Type B pancreatic cell (in vitro differentiated cells): ENCODE results near the gene SCN11A. TPM values are rescaled to one million over a fixed set of nuclear protein-coding genes. Genes with fewer than 3 reads are reported as not detected.

Experiments used
- DNase-seq: peaks from one replicate; pipeline ENCODE4 v3.0.0; 2021; ENCODE audit warnings: mixed read lengths; ENCODE audit not compliant: unreplicated experiment; ENCODE audit errors: extremely low spot score
- H3K27ac Mint-ChIP-seq: 2 replicates; pipeline ENCODE4 v1.8.0; 2021; ENCODE audit warnings: mild to moderate bottlenecking, mixed read lengths
- H3K27me3 Mint-ChIP-seq: 2 replicates; pipeline ENCODE4 v1.8.0; 2021; ENCODE audit warnings: mixed read lengths
- H3K36me3 Mint-ChIP-seq: 2 replicates; pipeline ENCODE4 v1.8.0; 2021; ENCODE audit warnings: mixed read lengths
- H3K4me1 Mint-ChIP-seq: one replicate; pipeline ENCODE4 v1.8.0; 2021; ENCODE audit warnings: mixed read lengths; ENCODE audit not compliant: unreplicated experiment
- H3K4me3 Mint-ChIP-seq: 2 replicates; pipeline ENCODE4 v1.8.0; 2021; ENCODE audit warnings: mild to moderate bottlenecking, mixed read lengths
- H3K9me3 Mint-ChIP-seq: 2 replicates; pipeline ENCODE4 v1.8.0; 2021; ENCODE audit warnings: mixed read lengths
- CTCF ChIP-seq: fragments of 200-600 bp; sonication (generic); conservative IDR thresholded peaks from 2 replicates; pipeline ENCODE4 v1.5.0; 2021; ENCODE audit warnings: antibody characterized with exemption, mild to moderate bottlenecking
- total RNA-seq: library from RNA; stranded (reverse); gene quantifications from 2 replicates; pipeline ENCODE4 v1.2.1, GENCODE V29; 2021; ENCODE audit warnings: low replicate concordance

The SCN11A gene
- total RNA-seq, 1 donor from 2014 or later: 1.4 TPM

- peaks cover 40% of the 10 kb centered on the region for H3K36me3 Mint-ChIP-seq
- H3K9me3 Mint-ChIP-seq: no peaks in the 10 kb centered on the region
- TF ChIP-seq CTCF: no peak
- H3K27ac Mint-ChIP-seq: no peak overlapping the region
- H3K4me1 Mint-ChIP-seq: no peaks in the 10 kb centered on the region
- H3K4me3 Mint-ChIP-seq: no peak overlapping the region
- H3K27me3 Mint-ChIP-seq: no peaks in the 10 kb centered on the region
- no peak for DNase-seq
These were observed 28.3 kb upstream of the SCN11A start for GRCh38 chr3:39080026-39080425.

- Mint-ChIP-seq H3K4me1 (no peaks in the 10 kb centered on the region), H3K27ac (no peak overlapping the region), H3K9me3 (no peaks in the 10 kb centered on the region), H3K4me3 (no peak overlapping the region), H3K27me3 (no peaks in the 10 kb centered on the region), H3K36me3 (peaks cover 44% of the 10 kb centered on the region)
- no peak for DNase-seq
- no peak for TF ChIP-seq CTCF
These were observed 27.8 kb upstream of the SCN11A start for GRCh38 chr3:39079530-39079929.

- no peak overlapping the region for H3K27ac Mint-ChIP-seq
- no peak for DNase-seq
- no peaks in the 10 kb centered on the region for H3K9me3 Mint-ChIP-seq
- no peak overlapping the region for H3K4me3 Mint-ChIP-seq
- no peaks in the 10 kb centered on the region for H3K4me1 Mint-ChIP-seq
- peaks cover 46% of the 10 kb centered on the region for H3K36me3 Mint-ChIP-seq
- no peaks in the 10 kb centered on the region for H3K27me3 Mint-ChIP-seq
- TF ChIP-seq CTCF: no peak
These were observed 24.2 kb upstream of the SCN11A start for GRCh38 chr3:39075910-39076309.

GRCh38 chr3:39068556-39068955 lies 16.8 kb upstream of the SCN11A start:
- H3K36me3 Mint-ChIP-seq: peaks cover 31% of the 10 kb centered on the region
- TF ChIP-seq CTCF: no peak
- H3K4me1 Mint-ChIP-seq: peaks cover 8% of the 10 kb centered on the region
- H3K9me3 Mint-ChIP-seq: no peaks in the 10 kb centered on the region
- H3K4me3 Mint-ChIP-seq: no peak overlapping the region
- no peak for DNase-seq
- H3K27me3 Mint-ChIP-seq: no peaks in the 10 kb centered on the region
- no peak overlapping the region for H3K27ac Mint-ChIP-seq

- H3K27ac Mint-ChIP-seq: no peak overlapping the region
- H3K9me3 Mint-ChIP-seq: no peaks in the 10 kb centered on the region
These were observed 15.5 kb upstream of the SCN11A start for GRCh38 chr3:39067286-39067685.

More at GRCh38 chr3:39067286-39067685, 15.5 kb upstream of the SCN11A start:
- DNase-seq: no peak
- Mint-ChIP-seq H3K36me3 (peaks cover 24% of the 10 kb centered on the region), H3K4me1 (peaks cover 11% of the 10 kb centered on the region), H3K4me3 (no peak overlapping the region), H3K27me3 (no peaks in the 10 kb centered on the region)
- no peak for TF ChIP-seq CTCF
